GM18505 (cell line): ENCODE measurements around the gene IL26.
A peak's percentile ranks its signal among the peaks of the same experiment; 100 is the strongest.
"Not testable (repeated sequence)": the region's sequence is repeated elsewhere in the genome, so short reads cannot be mapped to it uniquely, and the experiment has no call there.

Source experiments
- ATAC-seq: cut with Tn5 transposase; IDR thresholded peaks from one replicate; pipeline ENCODE4 v1.9.1; 2021; ENCODE audit not compliant: unreplicated experiment
- POLR2A ChIP-seq: IDR thresholded peaks from 4 replicates; pipeline ENCODE4 v1.6.1; 2011; ENCODE audit warnings: borderline replicate concordance; ENCODE audit not compliant: insufficient read depth, insufficient read length; ENCODE audit errors: extremely low read depth

IL26 gene

DNA sequence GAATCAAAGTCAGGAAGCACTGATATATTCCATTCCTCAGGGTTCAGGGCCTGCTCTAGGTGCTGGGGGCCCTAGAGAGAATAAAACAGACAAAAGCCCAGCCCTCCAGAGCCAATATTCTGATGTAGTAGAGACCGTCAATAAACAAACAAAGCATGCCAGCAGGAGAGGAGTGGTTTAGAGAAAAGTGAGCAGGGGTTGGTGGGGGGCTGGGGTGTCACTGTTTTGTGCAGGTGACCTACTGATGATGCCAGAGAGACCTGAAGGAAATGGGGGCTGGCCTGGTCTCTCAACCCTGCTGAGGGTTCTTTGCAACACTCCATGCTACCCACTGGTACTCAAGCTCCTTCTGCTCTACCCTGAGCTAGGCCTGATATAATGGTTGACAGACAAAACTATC, 26.5 kb downstream of the IL26 start:
- no peak for TF ChIP-seq POLR2A
- ATAC-seq = no peak

DNA sequence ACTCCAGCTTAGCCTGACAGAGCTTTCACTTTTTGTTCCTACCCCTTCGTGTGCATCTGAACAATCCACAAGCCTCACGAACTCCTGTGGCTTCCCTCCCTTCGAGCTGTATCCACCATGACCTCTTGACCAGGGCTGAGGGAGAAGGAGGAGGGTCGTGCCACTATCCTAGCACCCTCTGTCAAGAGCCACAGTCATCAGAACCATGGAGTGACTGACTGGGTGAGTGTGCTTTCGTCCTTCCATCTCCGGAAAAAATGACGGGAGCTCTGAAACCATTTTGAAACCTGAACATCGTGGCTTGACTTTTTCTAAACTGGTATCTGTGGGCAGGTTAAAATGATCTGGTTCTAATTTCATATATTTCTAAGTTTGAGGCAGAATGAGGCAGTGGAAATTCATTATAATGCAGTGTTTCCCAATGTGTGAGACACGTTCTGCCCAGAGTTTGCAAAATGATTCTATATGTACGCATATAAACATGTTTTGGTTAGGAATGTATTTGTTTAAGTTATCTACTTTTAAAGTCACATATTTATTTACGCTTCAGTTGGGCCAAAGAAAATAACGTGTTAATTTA, 27.0 kb downstream of the IL26 start:
- no peak for ATAC-seq
- no peak for TF ChIP-seq POLR2A

DNA sequence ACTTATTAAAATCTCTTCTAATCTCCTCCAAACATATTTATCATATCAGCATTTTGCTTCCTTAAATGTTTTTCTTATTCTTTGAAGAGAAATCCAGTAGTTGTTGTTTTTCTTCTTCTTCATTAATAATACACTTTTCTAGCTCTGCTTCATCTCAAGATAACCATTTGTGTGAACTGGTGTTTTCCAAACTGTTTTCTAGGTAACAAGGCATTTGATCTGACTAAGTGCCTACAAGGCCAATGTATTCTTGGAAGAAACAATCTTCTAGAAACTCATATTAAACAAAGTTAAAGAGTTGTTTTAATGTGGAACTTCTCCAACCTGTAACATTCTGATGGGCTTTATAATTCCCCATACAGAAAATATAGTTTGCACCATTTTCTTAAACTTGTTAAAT, 35.3 kb downstream of the IL26 start:
- no peak for TF ChIP-seq POLR2A
- ATAC-seq = no peak

DNA sequence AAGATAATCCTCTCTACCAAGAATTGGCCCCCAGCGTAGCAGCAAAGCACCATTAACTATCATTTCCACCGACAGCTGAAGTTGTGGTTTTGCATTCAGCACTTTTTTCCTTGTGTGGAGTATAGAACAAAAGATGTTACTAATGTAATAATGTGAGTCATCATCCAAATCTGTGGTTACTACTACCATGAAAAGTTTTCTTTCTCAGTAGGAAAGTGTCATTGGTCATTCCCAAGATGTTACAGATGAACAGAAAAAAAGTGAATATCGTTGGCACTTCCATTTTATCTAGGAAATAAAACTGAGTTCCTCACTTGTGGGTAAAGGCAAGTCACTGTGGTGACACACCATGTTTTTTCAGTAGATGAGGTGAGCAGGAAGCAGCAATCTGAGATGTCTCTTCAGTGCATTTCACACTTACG, 35.8 kb downstream of the IL26 start:
- ATAC-seq = no peak

DNA sequence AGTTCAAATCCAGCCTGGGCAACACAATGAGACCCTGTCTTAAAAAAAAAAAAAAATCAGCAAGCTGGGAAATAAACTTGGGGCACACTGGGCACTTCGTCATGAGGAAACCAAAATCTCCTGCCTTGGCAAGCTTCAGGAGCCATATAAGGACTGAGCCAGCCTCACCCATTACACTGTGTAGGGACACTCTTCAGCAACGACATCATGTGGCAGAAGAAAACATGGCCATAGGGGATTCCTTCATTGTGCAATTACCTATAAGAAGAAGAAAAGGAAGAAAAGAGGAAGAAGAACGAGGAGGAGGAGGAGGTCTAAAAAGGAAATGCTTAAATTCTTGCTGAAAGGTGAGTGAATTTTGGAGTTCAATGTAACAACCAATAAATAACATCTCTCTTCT, 40.0 kb downstream of the IL26 start:
- TF ChIP-seq POLR2A = no peak
- ATAC-seq = no peak

More for the DNA sequence above, 35.8 kb downstream of the IL26 start:
- TF ChIP-seq POLR2A = no peak

DNA sequence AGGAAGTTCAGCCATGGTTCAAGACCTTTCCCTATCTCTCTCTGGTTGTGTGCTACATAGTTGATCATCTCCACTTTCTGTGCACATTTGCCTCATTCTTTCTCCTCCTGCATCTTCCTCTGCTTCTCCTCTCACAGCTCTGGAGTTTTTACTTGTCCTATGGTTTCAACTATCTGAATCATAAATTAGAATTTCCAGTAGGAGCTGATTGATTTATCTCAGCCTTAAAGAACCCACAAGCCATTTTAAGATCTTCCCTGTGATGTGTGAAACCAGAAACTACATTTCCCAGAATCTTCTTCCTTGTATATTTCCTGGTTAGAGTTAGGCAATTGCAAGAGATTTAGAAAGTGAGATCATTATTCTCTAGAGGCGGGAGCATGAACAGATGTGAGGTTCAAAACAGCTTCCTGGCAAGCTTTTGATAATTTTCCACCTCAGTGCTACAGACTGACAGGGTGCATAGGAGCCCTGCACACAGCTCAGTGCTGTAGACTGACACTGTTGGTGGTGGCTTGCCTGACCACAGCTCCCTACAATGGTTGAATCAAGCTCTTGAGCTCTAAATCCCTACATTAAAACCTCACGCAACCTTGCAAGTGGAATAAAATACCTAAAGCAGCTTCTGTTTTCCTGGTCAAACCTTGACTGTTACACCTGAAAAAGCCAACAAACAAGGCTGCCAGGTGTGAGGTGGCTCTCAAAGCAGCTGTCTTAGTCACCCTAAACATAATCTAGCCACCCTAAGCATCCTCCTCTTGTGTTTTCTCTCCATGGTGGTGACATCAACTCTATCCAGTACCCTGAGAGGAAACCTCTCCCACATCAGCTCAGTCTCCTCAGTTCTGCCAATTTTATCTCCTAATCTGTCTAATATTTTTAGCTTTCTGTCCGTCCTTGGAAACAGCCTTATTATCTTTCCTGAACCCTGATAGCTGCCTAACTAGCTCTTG, 44.5 kb downstream of the IL26 start:
- peak; percentile 70 for ATAC-seq
- TF ChIP-seq POLR2A = no peak

DNA sequence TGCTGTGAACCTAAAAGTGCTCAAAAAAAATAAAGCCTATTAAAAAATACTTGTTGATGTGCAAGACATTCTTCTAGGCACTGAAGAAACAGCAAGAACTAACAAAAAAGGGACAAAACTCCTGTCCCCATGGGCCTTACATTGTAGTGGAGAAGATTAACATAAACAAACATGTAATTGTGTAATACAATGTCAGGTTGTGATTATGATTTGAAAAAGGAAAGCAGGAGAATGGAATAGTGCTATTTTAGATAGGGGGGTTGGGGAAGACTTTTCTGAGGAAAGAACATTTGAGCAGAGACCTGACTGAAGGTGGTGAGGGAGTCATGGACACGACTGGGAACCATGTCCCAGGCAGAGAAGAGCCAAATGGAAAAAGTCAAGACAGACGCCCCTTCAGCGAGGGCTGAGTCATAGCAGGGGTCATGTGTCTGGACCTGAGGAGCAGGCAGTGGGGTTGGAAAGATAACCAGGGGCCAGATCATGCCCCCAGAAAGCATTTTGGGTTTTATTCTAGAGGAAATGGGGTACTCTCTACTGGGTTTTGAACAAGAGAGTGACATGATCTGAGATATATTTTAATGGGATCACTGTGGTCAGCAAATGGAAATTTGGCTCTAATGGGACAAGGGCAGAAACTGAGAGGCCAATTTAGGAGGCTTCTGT, 46.7 kb downstream of the IL26 start:
- no peak for ATAC-seq
- no peak for TF ChIP-seq POLR2A

DNA sequence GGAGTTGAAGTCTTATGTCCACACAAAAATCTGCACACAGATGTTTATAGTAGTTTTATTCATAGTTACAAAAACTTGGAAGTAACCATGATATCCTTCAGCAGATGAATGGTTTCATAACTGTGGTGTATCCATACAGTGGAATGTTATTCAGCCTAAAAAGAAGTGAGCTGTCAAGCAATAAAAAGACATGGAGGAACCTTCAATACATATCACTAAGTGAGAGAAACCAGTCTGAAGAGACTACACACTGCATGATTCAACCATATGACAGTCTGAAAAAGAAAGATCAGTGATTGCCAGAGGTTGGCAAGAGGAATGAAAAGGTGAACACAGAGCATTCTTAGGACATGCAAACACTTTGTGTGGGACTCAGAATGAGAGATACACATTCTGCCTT, 47.4 kb downstream of the IL26 start:
- no peak for TF ChIP-seq POLR2A
- ATAC-seq = no peak

DNA sequence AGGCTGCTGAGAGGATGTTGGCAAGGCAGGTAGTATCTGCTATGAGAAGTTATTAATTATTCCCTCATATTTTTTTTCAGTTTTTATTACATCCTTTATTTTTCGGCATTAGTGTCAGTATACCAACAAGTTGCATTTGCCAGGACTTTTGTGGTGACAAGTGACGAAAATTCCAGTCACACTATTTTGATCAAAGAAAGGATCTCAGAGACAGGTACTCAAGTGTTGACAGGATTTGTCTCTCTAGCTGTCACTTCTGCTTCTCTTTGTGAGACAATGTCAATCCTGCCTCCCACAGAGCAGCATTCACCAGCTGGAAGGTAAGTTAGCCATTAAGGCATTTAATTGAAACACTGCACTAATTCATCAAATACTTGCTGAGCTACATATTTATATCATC, 48.0 kb downstream of the IL26 start:
- ATAC-seq = no peak

DNA sequence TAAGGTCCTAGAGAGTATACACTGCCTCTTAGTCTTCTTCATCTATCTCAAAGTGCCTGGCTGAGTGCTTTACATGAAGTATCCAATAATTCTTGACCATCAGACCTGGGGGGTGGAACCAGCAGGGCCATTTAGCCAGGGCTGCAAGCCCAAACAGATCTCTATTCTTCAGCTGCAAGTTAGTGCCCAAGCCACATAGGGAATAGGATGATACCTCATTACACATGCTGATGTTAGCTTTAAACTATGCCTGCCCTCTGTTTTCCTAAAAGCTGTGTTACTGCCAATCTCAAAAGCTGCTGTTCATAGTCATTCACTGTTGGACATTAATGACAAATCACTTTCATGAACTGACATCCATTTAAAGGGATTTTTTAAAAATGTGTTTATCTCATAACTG, 49.4 kb downstream of the IL26 start:
- no peak for TF ChIP-seq POLR2A
- no peak for ATAC-seq

More for the DNA sequence above, 48.0 kb downstream of the IL26 start:
- TF ChIP-seq POLR2A = no peak

DNA sequence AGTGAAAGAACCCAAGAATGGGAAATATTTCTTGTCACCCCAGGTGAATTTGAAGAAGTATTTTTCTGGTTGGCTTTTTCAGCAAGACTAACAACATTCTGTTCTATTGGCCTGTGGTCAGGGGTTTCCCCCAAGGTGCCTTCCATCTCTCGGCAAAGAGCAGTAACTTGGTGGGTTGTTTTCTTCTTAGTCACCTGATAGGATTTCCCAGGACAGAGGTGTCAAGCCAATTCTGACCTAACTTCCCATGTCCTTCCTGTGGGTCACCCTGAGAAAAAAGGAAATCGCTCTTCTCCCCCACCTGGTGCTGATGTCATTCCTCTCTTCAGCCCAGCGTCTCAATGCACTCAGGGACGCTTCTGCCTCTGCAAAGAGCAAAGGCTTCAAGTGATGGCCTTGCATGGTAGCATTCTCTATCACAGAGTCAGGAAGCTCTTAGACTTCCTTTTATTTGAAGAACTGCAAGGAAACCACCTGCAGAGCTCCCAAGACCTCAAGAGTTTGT, 50.0 kb downstream of the IL26 start:
- no peak for TF ChIP-seq POLR2A
- peak; percentile 89 for ATAC-seq

DNA sequence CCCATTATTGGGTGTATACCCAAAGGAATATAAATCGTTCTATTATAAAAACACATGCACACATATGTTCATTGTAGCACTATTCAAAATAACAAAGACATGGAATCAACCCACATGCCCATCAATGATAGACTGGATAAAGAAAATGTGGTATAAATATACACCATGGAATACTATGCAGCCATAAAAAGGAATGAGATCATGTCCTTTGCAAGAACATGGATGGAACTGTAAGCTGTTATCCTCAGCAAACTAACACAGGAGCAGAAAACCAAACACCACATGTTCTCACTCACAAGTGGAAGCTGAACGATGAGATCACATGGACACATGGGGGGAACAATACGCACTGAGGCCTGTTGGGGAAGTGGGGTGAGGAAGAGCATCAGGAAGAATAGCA, 50.8 kb downstream of the IL26 start:
- ATAC-seq = not testable (repeated sequence)

DNA sequence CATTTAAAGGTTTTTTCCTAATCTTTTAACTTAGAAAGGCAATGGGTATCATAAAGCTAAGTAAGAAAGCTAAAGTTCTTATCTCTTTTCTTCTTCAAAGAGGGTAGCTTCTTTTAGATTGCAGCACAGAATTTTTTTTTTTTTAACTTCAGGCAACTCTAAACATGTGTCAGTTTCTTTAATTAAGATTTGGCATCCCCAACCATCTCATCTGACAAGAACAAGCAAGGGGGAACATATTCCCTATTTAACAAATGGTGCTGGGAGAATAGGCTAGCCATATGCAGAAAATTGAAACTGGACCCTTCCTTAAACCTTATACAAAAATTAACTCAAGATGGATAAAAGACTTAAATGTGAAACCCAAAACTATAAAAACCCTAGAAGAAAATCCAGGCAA, 51.8 kb downstream of the IL26 start:
- TF ChIP-seq POLR2A = no peak
- ATAC-seq = no peak

DNA sequence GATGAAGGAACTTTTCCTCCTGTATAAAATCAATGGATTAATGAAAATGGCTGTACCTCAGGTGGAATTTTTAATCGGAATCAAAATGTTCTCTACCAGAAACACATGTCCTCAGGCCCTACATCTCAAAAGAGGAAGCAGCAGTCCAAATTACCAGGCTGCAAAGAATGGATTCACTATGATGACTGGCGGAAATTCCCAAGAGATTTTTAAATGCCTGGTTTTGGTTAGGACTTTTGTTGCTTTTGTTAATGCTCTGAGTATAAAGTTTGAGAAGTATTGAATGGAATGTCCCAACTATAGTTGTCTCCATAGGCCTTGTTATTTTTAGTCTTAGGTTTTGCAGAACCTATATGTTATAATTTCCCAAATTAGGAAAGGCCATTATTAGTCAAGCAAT, 54.9 kb downstream of the IL26 start:
- no peak for ATAC-seq
- no peak for TF ChIP-seq POLR2A

DNA sequence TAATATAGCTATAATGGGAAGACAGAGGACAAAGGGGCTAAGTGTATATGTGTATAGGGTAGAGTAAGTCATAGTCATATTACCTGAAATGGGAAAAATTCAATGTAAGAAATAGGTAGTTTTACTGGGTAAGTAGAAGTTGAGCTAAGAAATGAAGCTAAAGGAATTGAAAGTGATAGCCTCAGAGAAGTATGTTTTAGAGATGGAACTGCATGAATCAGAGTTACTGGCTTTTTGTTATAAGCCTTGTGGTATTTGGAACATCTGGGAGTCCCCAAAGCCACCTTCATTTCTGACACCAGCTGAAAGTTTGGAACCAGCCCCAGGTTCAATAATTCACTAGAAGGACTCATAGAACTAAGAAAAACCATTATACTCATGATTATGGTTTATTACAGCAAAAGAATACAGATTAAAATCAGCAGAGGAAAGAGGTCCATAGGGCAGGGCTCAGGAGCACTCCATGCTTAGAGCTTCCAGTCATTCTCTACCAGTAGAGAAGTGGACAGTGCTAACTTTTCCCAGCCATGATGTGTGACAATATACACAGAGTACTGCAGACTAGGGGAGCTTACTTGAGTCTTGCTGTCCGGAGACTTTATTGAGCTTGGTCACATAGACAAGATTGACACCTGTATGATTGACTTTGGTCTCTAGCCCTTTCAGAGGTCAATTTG, 56.3 kb downstream of the IL26 start:
- TF ChIP-seq POLR2A = no peak
- no peak for ATAC-seq
